ENCODE data around the gene AQP2.

- no peak for TF ChIP-seq CTCF (IDR thresholded peaks at IDR 0.05)
- no peak for TF ChIP-seq POLR2A (IDR thresholded peaks at IDR 0.05)
- TF ChIP-seq POLR2AphosphoS5 (IDR thresholded peaks at IDR 0.05): no peak
- no peak for TF ChIP-seq EP300 (IDR thresholded peaks at IDR 0.05; ENCODE audit: low read depth)
These were observed 1.1 kb downstream of the AQP2 start for GRCh38 chr12:49951411-49952240.
